Kasumi-1 (cell line): ENCODE results near the gene SPATA33.
"Not testable (repeated sequence)": the region's sequence is repeated elsewhere in the genome, so short reads cannot be mapped to it uniquely, and the experiment has no call there.

Source experiments
- DNase-seq, 2 experiments: peaks; one replicate each; lab custom pipeline; 2025; lab: John Stamatoyannopoulos, UW

The SPATA33 gene

GRCh38 chr16:89664238-89664637 is 6.6 kb downstream of the SPATA33 start:
- DNase-seq: not testable (repeated sequence)

- DNase-seq: not testable (repeated sequence)
Measured at GRCh38 chr16:89667000-89667399, 9.4 kb downstream of the SPATA33 start.

DNA sequence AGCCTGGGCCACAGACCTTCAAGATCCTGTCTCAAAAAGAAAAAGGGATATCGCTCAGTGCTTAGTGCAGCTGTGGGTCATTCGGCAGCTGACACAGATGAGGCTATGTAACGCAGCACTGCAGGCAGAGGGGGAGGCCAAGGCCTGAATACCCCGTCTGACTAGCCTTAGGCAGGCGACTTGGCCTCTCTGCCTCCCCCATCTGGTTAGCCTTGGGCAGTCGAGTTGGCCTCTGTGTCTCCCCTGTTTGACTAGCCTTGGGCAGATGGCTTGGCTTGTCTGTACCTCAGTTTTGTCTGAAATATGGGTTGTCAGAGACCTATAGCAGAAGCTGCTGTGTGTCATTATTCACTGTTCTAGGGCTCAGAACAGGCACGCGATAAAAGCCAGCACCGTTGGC is 10.0 kb downstream of the SPATA33 start:
- no peak for DNase-seq

DNA sequence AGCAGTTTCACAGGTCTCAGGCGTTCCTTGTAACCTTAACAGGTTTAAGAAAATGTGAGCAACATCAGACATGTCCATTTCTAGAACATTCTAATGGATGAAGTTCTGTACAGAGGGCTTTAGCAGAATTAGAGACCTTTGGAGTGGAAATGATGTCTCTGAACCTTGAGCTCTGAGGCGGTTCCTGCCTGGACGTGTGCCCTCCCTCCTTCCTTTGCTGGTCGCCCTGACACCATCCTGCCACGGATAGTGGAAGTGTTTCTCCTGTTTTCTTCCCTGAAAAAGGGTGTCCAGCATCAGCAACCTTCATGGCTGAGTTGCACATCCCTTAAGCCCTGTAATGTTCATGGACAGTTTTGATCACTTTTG is 11.1 kb downstream of the SPATA33 start:
- no peak for DNase-seq

DNA sequence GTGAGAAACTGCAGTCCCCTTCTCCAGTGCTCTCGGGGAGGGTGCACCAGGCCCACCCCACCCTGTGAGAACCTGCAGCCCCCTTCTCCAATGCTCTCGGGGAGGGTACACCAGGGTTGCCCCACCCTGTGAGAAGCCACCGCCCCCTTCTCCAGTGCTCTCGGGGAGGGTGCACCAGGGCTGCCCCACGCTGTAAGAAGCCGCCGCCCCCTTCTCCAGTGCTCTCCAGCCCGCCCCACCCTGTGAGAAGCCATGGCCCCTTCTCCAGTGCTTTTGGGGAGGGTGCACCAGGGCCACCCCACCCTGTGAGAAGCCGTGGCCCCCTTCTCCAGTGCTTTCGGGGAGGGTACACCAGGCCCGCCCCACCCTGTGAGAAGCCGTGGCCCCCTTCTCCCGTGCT is 12.1 kb downstream of the SPATA33 start:
- no peak for DNase-seq

DNA sequence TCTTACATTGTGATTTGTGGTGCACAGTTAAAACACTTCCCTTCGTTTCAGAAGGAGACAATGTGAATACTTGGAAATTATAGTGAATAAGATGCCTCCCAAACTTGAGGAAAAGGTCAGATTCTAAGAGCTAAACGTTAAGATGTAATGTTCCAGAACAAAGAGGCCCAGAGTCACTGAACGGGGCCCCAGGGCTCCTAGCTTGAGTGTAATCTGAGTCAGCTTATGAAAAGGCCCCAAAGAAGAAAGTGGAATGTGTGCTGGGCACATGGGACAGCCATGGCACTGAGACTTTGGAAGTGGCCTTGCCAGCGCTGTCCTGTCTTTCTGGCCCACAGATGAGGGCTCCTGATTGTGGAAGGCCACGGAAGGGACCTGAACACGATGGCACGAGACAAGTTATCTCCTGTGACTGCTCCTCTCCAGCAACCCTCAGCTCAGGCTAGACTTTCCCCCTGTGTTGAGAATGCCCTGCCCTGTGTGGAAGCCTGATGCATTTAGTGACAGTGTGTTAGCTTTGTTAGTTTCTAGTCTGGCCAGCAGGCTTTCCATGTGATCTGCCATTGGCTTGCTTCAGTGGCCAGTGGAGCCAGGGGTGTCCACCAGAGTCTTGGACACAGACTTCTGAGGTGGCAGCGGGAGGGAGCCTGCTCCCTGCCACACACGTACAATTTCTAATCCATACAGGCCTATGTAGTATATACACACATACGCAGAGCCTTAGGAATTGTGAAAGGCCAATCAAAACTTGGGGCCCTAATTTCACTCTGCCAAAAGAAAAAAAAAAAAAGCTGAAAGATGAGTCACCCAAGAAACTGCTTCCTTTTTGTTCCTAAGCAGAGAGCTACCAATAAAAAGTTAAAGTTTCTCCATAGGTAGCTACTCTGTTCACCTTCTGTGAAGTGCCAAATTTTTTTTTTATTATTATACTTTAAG is 13.1 kb downstream of the SPATA33 start:
- peak in 1 of 2 experiments; percentile 16 for DNase-seq

DNA sequence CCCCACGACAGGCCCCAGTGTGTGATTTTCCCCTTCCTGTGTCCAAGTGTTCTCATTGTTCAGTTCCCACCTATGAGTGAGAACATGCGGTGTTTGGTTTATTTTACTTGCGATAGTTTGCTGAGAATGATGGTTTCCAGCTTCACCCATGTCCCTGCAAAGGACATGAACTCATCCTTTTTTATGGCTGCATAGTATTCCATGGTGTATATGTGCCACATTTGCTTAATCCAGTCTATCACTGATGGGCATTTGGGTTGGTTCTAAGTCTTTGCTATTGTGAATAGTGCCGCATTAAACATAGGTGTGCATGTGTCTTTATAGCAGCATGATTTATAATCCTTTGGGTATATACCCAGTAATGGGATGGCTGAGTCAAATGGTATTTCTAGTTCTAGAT is 13.9 kb downstream of the SPATA33 start:
- DNase-seq: not testable (repeated sequence)

GRCh38 chr16:89672177-89672941 is 14.7 kb downstream of the SPATA33 start:
- DNase-seq: no peak

GRCh38 chr16:89678258-89678657 is 20.6 kb downstream of the SPATA33 start:
- peak in 1 of 2 experiments; percentile 22 for DNase-seq

GRCh38 chr16:89685916-89686315 is 28.3 kb downstream of the SPATA33 start:
- DNase-seq: no peak

GRCh38 chr16:89686520-89687091 is 29.0 kb downstream of the SPATA33 start, which contains the start of gene CDK10:
Gene CDK10 (plus strand): TSS chr16:89686689. CDS start chr16:89686711, 22 bp downstream.
- peak; percentile 82 to 86 for DNase-seq

- DNase-seq: no peak
Measured at GRCh38 chr16:89687092-89687940, 29.7 kb downstream of the SPATA33 start.

GRCh38 chr16:89688395-89688794 is 30.8 kb downstream of the SPATA33 start:
- no peak for DNase-seq

DNA sequence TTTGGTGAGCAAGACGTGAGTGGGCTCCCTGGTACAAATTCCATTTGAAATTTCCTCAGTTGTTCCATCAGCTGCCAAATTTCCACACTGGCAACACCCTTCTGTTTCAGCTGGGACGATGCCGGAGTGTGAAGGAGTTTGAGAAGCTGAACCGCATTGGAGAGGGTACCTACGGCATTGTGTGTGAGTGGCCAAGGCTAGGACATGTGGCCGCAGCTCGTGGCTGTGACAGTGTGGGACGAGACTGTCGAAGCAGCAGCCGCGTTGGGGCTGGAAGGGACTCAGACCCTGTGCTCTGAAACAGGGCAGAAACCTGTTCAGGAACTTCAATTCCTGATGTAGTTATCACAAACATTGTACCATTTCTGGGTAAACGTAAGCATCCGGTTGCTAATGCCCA is 31.5 kb downstream of the SPATA33 start:
- no peak for DNase-seq

DNA sequence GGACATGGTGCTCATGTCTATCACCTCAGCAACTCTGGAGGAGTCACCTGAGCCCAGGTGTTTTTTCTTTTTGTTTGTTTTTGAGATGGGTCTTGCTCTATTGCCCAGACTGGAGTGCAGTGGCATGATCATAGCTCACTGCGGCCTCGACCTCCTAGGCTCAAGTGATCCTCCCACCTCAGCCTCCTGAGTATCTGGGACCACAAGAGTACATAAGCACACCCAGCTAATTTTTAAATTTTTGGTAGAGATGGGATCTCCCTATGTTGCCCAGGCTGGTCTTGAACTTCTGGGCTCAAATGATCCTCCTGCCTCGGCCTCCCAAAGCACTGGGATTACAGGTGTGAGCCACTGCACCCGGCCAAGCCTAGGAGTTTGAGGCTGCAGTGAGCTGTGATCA is 32.0 kb downstream of the SPATA33 start:
- not testable (repeated sequence) for DNase-seq

- DNase-seq: no peak
Measured at GRCh38 chr16:89690392-89690901, 32.8 kb downstream of the SPATA33 start.

GRCh38 chr16:89691231-89691985 is 33.8 kb downstream of the SPATA33 start:
- DNase-seq: no peak

DNA sequence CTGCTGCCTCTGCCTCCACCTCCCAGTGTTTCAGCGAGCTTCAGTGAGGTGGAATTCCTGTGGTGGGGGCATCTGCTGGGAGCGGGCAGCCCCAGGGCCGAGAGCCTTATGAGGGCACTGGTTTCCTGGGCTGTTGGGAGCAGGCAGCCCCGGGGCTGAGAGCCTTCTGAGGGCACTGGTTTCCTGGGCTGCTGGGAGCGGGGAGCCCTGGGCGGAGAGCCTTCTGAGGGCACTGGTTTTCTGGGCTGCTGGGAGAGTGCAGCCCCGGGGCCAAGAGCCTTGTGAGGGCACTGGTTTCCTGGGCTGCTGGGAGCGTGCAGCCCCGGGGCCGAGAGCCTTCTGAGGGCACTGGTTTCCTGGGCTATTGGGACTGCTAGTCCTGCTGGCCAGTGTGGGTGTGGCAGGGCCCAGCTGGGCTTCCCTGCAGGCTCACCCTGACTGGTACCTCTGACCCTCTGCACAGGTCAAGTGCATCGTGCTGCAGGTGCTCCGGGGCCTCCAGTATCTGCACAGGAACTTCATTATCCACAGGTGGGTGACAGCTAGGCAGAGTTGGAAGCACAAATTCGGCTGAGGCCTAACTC is 34.4 kb downstream of the SPATA33 start:
- no peak for DNase-seq

DNA sequence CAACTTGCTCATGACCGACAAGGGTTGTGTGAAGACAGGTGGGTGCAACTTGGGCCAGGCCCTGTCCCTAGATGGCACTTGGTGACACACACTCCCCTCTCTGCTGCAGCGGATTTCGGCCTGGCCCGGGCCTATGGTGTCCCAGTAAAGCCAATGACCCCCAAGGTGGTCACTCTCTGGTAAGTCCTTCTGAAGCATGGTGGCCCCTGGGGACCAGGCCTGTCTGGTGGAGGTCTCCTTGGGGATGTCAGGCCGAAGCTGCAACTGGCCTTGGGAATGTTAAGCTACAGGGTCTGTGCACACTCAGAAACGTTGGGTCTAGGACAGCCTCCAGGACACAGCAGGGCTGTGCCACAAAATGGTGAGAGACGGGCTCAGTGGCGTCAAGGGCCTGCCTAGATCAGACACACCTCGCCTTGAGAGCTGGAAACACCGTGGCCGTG is 35.7 kb downstream of the SPATA33 start:
- DNase-seq: no peak
